ENCODE measurements around the gene MC4R.
A peak's percentile ranks its signal among the peaks of the same experiment; 100 is the strongest.

Gene MC4R

GRCh38 chr18:60385693-60386092 lies 13.1 kb upstream of the MC4R start:
- Histone ChIP-seq H3K4me3 (ENCODE audit: low read depth in 1 of 2, low read length in 2 of 2) (no peak overlapping the region), H3K36me3 (ENCODE audit: insufficient read depth, low read length) (no peaks in the 10 kb centered on the region), H2AFZ (ENCODE audit: low read depth, low read length) (no peak overlapping the region), H3K9ac (ENCODE audit: low read depth, low read length) (no peak overlapping the region), H3K9me3 (ENCODE audit: insufficient read depth, low read length, severe bottlenecking) (no peaks in the 10 kb centered on the region), H3K4me2 (ENCODE audit: insufficient read depth, low read length) (no peak overlapping the region), H3K27ac (ENCODE audit: low read length) (no peak overlapping the region), H3K27me3 (ENCODE audit: insufficient read depth, low read length, poor library complexity) (no peaks in the 10 kb centered on the region), H4K20me1 (ENCODE audit: insufficient read depth, low read length) (no peaks in the 10 kb centered on the region), H3K79me2 (ENCODE audit: insufficient read depth, low read length) (no peaks in the 10 kb centered on the region), H3K4me1 (ENCODE audit: insufficient read depth, low read length) (no peaks in the 10 kb centered on the region)
- DNase-seq (no peak), ATAC-seq (ENCODE audit: insufficient read depth, low read depth) (peak; percentile 39; the same call in 1 of the 3 replicates)
- no peak for TF ChIP-seq EZH2 (IDR thresholded peaks at IDR 0.05; ENCODE audit: borderline replicate concordance, low read depth, low read length, severe bottlenecking)
- TF ChIP-seq, protein P1, sequence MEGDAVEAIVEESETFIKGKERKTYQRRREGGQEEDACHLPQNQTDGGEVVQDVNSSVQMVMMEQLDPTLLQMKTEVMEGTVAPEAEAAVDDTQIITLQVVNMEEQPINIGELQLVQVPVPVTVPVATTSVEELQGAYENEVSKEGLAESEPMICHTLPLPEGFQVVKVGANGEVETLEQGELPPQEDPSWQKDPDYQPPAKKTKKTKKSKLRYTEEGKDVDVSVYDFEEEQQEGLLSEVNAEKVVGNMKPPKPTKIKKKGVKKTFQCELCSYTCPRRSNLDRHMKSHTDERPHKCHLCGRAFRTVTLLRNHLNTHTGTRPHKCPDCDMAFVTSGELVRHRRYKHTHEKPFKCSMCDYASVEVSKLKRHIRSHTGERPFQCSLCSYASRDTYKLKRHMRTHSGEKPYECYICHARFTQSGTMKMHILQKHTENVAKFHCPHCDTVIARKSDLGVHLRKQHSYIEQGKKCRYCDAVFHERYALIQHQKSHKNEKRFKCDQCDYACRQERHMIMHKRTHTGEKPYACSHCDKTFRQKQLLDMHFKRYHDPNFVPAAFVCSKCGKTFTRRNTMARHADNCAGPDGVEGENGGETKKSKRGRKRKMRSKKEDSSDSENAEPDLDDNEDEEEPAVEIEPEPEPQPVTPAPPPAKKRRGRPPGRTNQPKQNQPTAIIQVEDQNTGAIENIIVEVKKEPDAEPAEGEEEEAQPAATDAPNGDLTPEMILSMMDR (IDR thresholded peaks at IDR 0.05; ENCODE audit: borderline replicate concordance, extremely low read depth, low read length, poor library complexity, severe bottlenecking): no peak

DNA sequence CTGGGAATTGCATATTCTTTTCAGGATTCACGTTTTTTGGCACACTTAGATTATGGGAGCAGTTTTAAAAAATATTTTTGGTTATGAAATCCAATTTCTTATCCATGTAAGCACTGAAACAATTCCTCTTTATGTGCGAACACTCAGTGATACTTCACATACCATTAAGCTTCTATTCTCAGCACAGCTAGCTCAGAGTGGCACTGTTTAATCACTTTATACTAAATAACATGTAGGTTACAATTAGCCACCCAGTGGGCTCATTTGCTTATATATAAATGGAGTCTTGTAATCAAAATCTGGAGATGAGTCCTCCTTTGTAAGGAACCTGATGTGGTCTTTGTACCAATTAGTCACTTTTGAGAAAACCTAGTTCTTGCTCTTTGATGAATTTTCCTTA lies 11.3 kb upstream of the MC4R start:
- Histone ChIP-seq H2AFZ (ENCODE audit: low read depth, low read length) (no peak overlapping the region), H3K36me3 (ENCODE audit: insufficient read depth, low read length) (no peaks in the 10 kb centered on the region), H3K27me3 (ENCODE audit: insufficient read depth, low read length, poor library complexity) (no peaks in the 10 kb centered on the region), H3K79me2 (ENCODE audit: insufficient read depth, low read length) (no peaks in the 10 kb centered on the region), H3K9ac (ENCODE audit: low read depth, low read length) (no peak overlapping the region), H3K27ac (ENCODE audit: low read length) (no peak overlapping the region), H3K4me2 (ENCODE audit: insufficient read depth, low read length) (no peak overlapping the region), H3K9me3 (ENCODE audit: insufficient read depth, low read length, severe bottlenecking) (no peaks in the 10 kb centered on the region), H4K20me1 (ENCODE audit: insufficient read depth, low read length) (no peaks in the 10 kb centered on the region), H3K4me1 (ENCODE audit: insufficient read depth, low read length) (no peaks in the 10 kb centered on the region), H3K4me3 (ENCODE audit: low read depth in 1 of 2, low read length in 2 of 2) (no peak overlapping the region)
- ATAC-seq (ENCODE audit: insufficient read depth, low read depth): no peak
- TF ChIP-seq EZH2 (IDR thresholded peaks at IDR 0.05; ENCODE audit: borderline replicate concordance, low read depth, low read length, severe bottlenecking): no peak
- TF ChIP-seq, protein P1 (IDR thresholded peaks at IDR 0.05; ENCODE audit: borderline replicate concordance, extremely low read depth, low read length, poor library complexity, severe bottlenecking): no peak
- no peak for DNase-seq

- Histone ChIP-seq H3K4me3 (ENCODE audit: low read depth in 1 of 2, low read length in 2 of 2) (no peak overlapping the region), H3K4me1 (ENCODE audit: insufficient read depth, low read length) (peaks cover 11% of the 10 kb centered on the region), H3K36me3 (ENCODE audit: insufficient read depth, low read length) (no peaks in the 10 kb centered on the region), H3K9ac (ENCODE audit: low read depth, low read length) (no peak overlapping the region), H4K20me1 (ENCODE audit: insufficient read depth, low read length) (no peaks in the 10 kb centered on the region), H3K27ac (ENCODE audit: low read length) (no peak overlapping the region), H2AFZ (ENCODE audit: low read depth, low read length) (no peak overlapping the region), H3K9me3 (ENCODE audit: insufficient read depth, low read length, severe bottlenecking) (no peaks in the 10 kb centered on the region), H3K79me2 (ENCODE audit: insufficient read depth, low read length) (no peaks in the 10 kb centered on the region), H3K4me2 (ENCODE audit: insufficient read depth, low read length) (no peak overlapping the region), H3K27me3 (ENCODE audit: insufficient read depth, low read length, poor library complexity) (no peaks in the 10 kb centered on the region)
- no peak for ATAC-seq (ENCODE audit: insufficient read depth, low read depth)
- DNase-seq: no peak
- TF ChIP-seq EZH2 (IDR thresholded peaks at IDR 0.05; ENCODE audit: borderline replicate concordance, low read depth, low read length, severe bottlenecking): no peak
- TF ChIP-seq, protein P1 (IDR thresholded peaks at IDR 0.05; ENCODE audit: borderline replicate concordance, extremely low read depth, low read length, poor library complexity, severe bottlenecking): no peak
Observed at GRCh38 chr18:60377778-60378469, 5.3 kb upstream of the MC4R start.
